ENCODE measurements around the gene CMTM8.
"Not testable (repeated sequence)": the region's sequence is repeated elsewhere in the genome, so short reads cannot be mapped to it uniquely, and the experiment has no call there.

The CMTM8 gene

DNA sequence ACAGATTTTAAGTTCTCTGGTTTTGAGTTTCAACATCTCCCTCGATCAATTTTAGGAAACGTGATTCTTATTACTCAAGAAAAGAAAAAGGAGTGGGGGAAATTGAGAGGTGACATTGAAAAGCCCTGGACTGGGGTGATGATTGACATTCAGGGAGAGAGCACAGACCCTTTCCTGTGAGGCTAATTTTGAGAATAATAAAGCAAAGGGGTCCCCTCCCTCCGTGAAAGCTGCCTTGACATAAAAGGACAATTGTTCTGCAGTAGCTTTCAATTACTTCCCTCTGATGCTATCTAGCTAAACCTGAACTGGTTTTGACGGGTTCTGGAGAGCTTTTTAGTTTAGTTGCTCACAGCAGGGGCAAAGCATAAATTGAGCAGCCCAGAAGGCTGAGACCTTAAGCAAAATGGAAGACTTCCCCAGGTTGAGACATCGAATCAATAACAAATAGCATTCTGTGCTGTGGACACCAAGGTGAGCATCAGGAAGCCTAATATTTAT lies 14.4 kb upstream of the CMTM8 start:
- in situ Hi-C loops (cut with HindIII; ENCODE audit: low pct_ligation_motif_present, low pct_unique_long_range_greater_than_20kb, low sequenced_read_pairs), result no loop called here
- no peak for DNase-seq

DNA sequence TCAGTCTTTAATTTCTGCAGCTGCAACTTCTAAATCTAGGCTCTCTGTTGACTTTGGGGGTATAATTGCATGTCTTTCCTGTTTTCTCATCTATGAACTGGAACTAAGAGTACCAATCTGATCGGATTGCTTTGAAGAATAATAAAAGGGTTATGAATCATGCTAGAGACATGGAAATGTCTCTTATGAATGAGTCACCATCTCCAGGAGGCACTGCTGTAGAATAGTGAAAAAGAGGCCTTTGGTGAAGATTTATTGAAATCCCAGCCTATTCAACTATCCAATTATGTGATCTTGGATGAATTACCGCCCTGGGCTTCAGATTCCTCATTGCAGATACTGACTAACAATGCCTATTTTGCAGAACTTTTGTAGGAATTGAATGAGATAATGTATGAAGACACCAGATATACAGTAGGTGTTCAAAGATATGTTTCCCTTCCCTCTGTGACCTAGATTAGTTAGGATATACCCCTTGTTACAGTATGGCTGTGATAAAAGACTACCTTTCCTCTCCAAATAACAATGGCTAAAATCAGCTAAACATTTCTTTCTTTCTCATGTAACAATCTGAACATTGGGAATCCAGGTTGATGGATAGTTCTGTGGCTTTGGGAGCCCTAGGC lies 11.5 kb upstream of the CMTM8 start:
- DNase-seq, result no peak
- in situ Hi-C loops (cut with HindIII; ENCODE audit: low pct_ligation_motif_present, low pct_unique_long_range_greater_than_20kb, low sequenced_read_pairs), result no loop called here

DNA sequence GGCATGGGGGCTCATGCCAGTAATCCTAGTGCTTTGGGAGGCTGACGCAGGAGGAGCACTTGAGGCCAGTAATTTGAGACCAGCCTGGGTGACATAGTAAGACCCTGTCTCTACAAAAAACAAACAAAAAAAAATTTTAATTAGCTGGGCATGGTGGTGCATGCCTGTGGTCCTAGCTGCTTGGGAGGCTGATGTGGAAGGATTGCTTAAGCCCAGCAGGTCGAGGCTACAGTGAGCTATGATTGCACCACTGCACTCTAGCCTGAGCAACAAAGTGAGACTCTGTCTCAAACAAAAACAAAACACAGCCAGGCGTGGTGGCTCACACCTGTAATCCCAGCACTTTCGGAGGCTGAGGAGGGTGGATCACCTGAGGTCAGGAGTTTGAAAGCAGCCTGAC lies 9.7 kb upstream of the CMTM8 start:
- DNase-seq; in situ Hi-C loops (cut with HindIII; ENCODE audit: low pct_ligation_motif_present, low pct_unique_long_range_greater_than_20kb, low sequenced_read_pairs): not testable (repeated sequence)

DNA sequence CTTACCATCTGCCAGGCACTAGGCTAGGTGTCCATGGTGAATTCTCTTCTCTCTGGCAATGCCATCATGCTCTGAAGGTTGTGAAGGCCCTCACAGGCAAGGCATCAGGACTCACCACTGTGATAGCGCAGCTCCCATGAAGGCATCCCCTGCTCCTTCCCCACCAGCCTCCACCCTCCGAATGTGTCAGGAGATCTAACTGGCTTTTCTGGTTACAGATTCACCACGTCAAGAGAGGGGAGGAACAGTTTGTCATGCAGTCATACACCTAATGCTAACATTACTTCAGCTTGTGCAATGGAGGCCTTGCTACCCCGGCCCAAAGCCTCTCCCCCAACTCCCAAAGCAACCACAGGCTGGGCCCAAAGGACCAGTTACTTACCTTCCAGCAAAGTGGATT lies 8.9 kb upstream of the CMTM8 start:
- in situ Hi-C loops (cut with HindIII; ENCODE audit: low pct_ligation_motif_present, low pct_unique_long_range_greater_than_20kb, low sequenced_read_pairs), result no loop called here
- DNase-seq, result no peak

DNA sequence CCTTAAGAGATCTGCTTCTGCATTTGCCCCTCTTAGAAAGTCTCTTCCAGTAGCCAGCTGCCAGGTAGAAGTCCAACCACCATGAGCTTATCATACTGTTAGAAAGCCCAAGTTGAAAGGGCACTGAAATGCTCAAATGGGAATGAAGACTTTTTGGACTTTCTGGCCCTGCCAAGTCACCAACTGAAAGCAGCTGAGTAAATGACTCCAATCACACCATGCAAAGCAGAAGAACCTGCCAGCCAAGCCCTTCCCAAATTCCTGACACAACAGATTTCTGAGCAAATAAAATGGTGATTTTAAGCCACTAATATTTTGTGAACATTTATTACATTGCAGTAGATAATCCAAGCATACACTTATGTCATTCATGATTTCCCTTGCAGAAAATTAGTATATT lies 2.1 kb upstream of the CMTM8 start:
- DNase-seq, result no peak
- in situ Hi-C loops (cut with HindIII; ENCODE audit: low pct_ligation_motif_present, low pct_unique_long_range_greater_than_20kb, low sequenced_read_pairs), result no loop called here

DNA sequence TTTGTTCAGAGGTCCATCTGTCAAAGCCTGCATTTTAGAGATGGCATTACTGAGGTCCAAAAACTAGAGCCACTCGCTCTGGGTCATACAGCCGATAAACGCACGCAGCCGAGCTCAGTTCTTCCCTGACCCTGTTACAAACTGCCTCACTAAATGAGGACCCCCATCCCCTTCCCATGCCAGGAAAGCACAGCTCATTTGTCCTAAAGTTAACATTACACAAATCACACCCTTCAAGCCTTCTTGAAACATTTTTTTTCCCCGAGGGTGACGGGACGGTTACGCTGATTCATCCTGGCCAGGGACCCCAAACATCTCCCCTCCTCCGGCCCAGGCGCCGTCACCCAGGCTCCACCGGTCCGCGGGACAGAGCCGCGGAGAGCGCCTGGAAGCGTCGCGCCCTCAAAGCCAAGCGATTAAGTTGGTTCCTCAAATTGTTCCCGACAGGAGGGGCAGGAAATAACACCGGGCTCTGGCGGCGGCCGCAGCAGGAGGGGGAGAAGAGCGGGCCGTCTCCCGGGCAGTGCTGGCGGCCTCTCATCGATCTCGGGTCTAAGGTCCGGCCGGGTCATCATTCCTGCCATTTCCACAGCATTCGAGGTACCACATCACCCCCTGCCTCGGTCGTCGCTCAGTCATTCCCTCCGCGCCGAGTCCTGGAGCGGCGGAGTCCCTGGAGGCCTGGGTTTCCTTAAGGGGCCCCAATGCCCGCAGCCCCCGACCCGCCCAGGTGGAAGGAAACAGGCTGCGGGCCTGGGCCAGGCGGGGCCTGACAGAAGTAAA lies 619 bp upstream of the CMTM8 start:
- DNase-seq, result peak; percentile 22
- in situ Hi-C loops (cut with HindIII; ENCODE audit: low pct_ligation_motif_present, low pct_unique_long_range_greater_than_20kb, low sequenced_read_pairs), result no loop called here

DNA sequence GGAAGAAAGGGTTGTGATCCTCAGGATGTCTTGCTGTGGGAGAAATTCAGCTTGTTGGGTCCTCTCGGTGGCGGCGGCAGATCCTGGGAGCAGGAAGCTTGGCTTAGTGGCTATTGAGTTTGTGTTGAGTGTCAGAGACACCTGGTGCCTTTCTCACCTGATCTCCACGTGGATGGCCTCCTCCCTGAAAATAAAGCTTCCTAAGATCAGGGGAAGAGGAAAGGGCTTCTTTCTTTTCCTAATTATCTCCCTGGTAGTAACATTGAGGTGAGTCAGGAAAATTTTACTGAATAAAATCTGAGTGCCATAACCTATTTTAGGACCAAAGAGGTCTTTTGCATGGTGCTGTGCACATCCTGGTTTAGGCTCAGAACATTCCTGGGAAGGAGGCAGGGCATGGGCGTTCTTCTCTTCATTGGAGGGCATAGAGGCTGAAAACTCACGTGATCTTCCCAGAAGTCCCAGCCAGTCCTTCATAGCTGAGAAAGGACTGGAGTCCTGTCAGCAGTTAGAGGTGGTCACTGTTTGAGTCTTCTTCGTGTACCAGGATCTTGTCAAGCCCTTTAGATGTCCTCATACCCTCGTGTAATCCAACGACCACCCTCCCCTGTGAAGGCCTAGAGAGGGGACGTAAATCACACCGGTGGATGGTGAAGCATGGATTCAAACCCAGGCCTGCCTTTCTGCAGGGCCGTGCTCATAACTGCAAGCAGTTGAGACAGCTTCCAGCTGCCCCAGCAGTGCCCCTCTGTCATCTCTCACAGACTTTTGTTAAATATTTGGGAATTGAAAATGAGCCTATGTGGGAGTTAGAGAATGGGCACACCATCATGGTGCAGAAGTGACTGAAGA lies 1.1 kb downstream of the CMTM8 start:
- in situ Hi-C loops (cut with HindIII; ENCODE audit: low pct_ligation_motif_present, low pct_unique_long_range_greater_than_20kb, low sequenced_read_pairs), result no loop called here
- peak; percentile 16 for DNase-seq

DNA sequence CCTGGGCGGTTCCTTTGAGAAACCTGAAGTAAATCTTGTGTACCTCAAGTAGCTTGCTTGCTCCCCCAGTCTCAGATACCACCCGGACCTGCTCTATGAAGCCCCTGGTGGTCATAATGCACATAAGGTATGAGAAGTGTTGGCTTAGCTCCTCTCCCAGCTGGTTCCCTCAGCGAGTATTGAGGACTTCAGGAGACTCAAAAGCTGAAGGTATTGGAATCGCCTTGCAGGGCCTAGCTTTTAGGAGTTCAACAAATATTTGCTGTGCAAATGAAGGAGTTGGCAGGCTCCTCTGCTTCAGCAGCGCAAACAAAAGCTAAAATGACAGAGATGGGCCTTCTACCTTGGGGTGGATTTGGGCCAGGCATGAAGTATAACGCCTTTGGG lies 1.7 kb downstream of the CMTM8 start:
- DNase-seq, result peak; percentile 49
- in situ Hi-C loops (cut with HindIII; ENCODE audit: low pct_ligation_motif_present, low pct_unique_long_range_greater_than_20kb, low sequenced_read_pairs), result no loop called here

DNA sequence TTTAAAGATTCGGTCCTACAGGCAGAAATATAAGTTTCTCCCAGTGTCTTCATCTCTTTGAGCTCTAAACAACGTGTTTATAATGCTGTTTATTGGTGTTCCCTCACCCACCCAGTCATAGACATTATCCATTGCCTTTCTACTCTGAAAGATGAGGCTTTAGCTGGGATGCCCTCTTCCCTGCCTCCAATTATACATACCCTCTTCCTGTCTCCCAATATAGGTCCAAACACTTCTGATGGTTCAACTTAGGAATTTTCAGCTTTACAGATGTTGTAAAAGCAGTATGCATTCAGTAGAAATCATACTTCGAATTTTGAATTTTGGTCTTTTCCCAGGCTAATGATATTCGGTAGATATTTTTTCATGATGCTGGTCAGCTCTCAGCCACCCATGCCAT lies 2.6 kb downstream of the CMTM8 start:
- in situ Hi-C loops (cut with HindIII; ENCODE audit: low pct_ligation_motif_present, low pct_unique_long_range_greater_than_20kb, low sequenced_read_pairs), result no loop called here
- DNase-seq, result no peak

DNA sequence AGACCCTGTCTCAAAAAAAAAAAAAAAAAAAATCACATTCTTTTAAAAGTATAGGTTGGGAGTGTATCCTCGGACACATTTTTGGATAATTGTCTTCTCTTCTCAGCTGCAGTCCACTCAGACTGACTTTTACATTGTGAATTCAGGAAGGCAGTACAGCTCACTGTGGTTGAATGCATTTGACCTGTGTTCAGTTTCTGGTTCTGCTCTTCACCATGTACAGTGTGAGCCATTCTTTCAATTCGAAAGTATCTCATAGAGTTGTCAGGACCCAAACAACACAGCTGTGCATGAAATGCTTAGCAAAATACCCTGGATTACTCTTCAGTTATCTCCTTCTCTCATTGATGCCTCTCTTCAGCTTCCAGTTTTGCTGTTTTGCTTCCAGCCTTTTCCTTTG lies 5.0 kb downstream of the CMTM8 start:
- in situ Hi-C loops (cut with HindIII; ENCODE audit: low pct_ligation_motif_present, low pct_unique_long_range_greater_than_20kb, low sequenced_read_pairs), result no loop called here
- no peak for DNase-seq

DNA sequence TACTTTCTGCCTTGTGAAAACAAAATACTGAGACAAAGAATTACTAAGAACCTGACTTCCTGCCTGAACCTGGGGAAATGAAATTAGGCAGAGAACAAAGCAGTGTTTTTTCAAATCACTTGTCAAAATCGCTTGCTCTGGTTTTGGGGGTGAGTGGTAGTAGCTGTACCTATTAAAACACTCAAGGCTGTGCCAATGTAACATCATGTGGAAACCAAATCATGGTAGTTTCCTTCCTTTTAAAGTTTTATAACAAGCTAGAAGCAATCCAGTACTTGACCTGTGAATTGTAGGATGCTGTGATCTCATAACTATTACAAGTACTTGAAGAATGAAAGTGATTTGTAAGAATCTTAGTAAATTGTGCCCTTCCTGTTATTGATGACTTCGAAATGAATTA lies 6.7 kb downstream of the CMTM8 start:
- no peak for DNase-seq
- in situ Hi-C loops (cut with HindIII; ENCODE audit: low pct_ligation_motif_present, low pct_unique_long_range_greater_than_20kb, low sequenced_read_pairs), result no loop called here

DNA sequence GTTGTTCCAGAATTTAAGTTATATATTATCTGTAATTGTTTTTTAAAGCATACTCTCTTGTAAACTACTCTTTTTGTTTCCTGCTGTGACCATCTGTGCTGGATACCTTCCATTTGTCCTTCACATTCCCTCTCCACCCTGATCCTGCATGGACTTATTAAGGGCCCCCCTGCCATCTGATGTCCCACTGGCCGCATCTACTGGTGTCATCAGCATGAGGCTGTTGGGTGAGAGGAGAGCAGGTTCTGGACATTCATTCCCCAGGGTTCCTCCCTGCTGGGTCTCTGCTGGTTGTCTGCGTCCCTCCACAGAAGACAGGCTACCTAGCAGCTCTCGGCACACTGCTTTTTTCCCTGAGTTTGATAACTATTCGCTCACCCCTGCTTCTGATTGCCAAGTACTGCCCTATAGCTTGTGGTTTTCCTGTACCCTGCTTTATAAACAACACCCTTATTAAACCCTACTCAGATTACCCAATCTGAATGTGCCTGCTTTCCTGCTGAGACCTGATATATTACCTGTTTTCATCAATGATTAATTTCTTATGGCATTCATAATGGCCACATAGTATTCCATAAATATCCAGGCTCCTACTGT lies 7.7 kb downstream of the CMTM8 start:
- no peak for DNase-seq
- in situ Hi-C loops (cut with HindIII; ENCODE audit: low pct_ligation_motif_present, low pct_unique_long_range_greater_than_20kb, low sequenced_read_pairs), result no loop called here

DNA sequence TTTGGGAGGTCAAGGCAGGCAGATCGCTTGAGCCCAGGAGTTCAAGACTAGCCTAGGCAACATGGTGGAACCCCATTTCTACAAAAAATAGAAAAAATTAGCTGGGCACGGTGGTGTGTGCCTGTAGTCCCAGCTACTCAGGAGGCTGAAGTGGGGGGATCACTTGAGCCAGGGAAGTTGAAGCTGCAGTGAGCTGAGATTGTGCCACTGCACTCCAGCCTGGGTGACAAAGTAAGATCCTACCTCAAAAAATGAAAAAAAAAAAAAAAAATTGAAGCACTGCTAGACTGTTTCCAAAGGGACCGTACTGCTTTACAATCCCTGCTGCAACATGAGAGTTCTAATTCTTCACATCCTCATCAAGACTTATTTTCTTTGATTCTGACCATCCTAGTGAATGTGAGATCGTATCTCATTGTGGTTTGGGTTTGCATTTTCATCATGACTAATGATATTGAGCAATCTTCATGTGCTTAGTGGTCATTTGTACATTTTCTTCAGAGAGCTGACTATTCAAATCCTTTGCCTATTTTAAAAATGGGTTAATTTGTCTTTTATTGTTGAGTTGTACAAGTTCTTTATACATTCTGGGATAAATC lies 10.8 kb downstream of the CMTM8 start:
- in situ Hi-C loops (cut with HindIII; ENCODE audit: low pct_ligation_motif_present, low pct_unique_long_range_greater_than_20kb, low sequenced_read_pairs), result no loop called here
- DNase-seq, result peak; percentile 45

DNA sequence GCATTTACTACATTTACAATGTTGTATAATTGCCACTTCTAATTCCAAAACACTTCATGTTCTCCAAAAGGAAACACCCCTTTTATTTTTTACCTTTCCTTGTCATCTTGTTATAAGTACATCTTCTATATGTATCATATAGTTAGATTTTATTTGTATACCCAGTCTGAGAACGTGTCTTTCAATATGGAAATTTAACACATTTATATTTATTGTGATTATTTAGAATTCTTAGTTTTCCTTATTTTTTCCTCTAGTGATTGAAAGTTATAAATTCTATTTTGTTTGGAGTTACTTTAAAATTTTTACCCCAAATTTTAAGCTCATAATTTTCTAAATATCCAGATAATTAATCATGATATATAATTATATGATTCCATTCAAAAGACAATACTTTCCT lies 15.8 kb downstream of the CMTM8 start:
- in situ Hi-C loops (cut with HindIII; ENCODE audit: low pct_ligation_motif_present, low pct_unique_long_range_greater_than_20kb, low sequenced_read_pairs), result no loop called here
- DNase-seq, result no peak

DNA sequence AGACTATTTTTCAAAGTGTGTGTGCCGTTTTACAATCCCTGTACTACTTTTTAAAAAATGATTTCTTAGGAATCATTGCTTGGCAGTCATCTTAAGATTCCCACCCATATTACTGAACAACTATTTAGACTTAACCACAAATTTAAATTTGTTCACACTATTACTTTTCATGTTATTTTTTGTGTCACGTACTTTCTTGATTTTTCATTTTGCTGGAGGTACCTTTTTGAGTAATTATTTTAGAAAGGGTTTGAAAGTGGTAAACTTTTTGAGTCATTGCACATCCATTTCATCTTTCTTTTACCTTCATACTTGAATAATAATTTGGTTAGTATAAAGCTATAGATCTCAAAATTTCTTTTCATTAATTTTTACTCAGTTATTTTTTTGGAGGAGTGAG lies 16.9 kb downstream of the CMTM8 start:
- in situ Hi-C loops (cut with HindIII; ENCODE audit: low pct_ligation_motif_present, low pct_unique_long_range_greater_than_20kb, low sequenced_read_pairs), result no loop called here
- no peak for DNase-seq

DNA sequence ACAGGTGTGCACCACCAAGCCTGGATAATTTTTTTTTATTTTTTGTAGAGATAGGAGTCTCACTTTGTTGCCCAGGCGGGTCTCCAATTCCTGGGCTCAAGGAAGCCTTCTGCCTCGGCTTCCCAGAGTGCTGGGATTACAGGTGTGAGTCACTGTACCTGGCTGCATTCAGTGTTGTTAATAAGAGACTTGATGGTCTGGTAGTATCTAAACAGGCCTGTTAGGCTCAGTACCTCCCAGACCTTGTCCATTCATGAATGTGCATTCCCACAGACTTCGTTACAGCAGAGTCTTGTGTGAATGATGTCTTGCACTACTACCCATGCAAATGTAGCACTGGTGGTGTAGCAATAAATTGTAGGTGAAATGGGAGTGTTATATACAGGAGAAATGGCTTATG lies 17.7 kb downstream of the CMTM8 start:
- in situ Hi-C loops (cut with HindIII; ENCODE audit: low pct_ligation_motif_present, low pct_unique_long_range_greater_than_20kb, low sequenced_read_pairs), result no loop called here
- DNase-seq, result no peak

DNA sequence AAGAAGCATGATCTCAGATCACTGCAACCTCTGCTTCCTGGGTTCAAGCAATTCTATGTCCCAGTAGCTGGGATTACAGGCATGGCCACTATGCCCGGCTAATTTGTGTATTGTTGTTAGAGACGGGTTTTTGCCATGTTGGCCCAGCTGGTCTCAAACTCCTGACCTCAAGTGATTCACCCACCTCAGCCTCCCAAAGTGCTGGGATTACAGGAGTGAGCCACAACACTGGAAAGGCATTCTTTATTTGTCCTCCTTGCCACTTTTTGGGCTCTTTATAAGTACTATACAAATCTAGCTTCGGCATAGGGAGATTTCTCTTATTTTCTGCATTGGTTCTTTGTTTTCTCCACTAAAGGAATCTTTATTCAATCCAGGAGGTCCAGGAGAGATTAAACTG lies 18.6 kb downstream of the CMTM8 start:
- no peak for DNase-seq
- in situ Hi-C loops (cut with HindIII; ENCODE audit: low pct_ligation_motif_present, low pct_unique_long_range_greater_than_20kb, low sequenced_read_pairs), result no loop called here

DNA sequence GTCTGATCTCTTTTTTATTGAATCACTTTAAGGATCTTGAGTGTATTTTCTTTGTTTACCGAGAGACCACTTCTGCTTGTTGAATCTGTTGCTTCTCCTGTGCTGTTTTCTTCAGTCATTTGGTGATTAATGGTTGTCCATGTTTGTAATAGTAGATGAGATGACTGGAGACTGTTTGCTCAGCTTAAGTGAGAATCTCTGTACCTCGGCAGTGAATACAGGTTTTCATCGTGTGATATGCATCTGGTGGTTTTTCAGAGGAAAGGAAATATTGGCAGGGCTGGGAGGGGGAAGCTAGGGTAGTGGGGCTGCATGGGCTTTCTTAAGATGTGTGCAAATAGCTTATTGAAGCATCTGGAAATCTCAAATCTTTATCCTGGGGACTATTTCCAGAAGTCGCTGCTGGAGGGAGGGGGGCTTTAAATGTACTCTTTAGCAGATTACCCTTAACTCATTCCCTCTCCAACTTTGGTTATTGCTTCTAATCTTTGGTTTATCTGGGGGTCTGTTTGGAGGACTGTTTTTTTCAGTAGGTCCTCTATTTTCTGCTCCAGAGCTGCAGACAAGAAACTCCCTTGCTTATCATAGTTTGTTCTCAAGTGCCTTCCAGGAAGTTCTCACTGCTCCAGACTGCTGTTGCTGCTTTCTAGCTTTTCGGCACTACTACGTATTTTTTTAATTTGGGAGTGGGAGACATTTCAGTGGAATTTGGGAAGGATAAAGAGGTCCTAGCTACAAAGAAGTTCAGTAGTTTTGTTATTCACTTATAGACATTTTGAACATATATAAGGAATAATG lies 19.4 kb downstream of the CMTM8 start:
- no peak for DNase-seq
- in situ Hi-C loops (cut with HindIII; ENCODE audit: low pct_ligation_motif_present, low pct_unique_long_range_greater_than_20kb, low sequenced_read_pairs), result no loop called here

All from ACHN (cell line).